Left ventricle myocardium inferior (tissue), 1 donor: ENCODE measurements around the gene KCNQ2. TPM values are rescaled to one million over a fixed set of nuclear protein-coding genes. Genes with fewer than 3 reads are reported as not detected.

Experiments
- DNase-seq: peaks from one replicate; pipeline ENCODE4 v3.0.0-alpha.2; 2020
- H3K27ac ChIP-seq: fragments of 200-600 bp; replicated peaks from 2 replicates; pipeline ENCODE4 v1.8.0; 2021
- H3K27me3 ChIP-seq: fragments of 200-600 bp; 2 replicates; pipeline ENCODE4 v1.8.0; 2021; ENCODE audit warnings: low read depth
- H3K36me3 ChIP-seq: fragments of 200-600 bp; 2 replicates; pipeline ENCODE4 v1.8.0; 2021
- H3K4me1 ChIP-seq: fragments of 200-600 bp; 2 replicates; pipeline ENCODE4 v1.8.0; 2021
- H3K4me3 ChIP-seq: fragments of 200-600 bp; 2 replicates; pipeline ENCODE4 v1.8.0; 2021; ENCODE audit warnings: mild to moderate bottlenecking, moderate library complexity
- H3K9me3 ChIP-seq: fragments of 200-600 bp; replicated peaks from 2 replicates; pipeline ENCODE4 v1.8.0; 2021
- intact Hi-C: fragments of 100-400 bp; cut with micrococcal nuclease; formaldehyde crosslinking; loops from one replicate; pipeline ENCODE4 v1.11.0; 2022
- long read RNA-seq: library from polyadenylated mRNA; unstranded; transcript quantifications from one replicate; pipeline ENCODE4 v2.0.0, GENCODE V29; 2021
- total RNA-seq: library from RNA; stranded (reverse); fragmentation: NEBNext Ultra II Directional; extraction: Animal tissue kit (Norgen Biotek cat#: 25700); gene quantifications from one replicate; pipeline ENCODE4 v1.2.1, GENCODE V29; 2021
- TF ChIP-seq, protein P1 (sequence below): fragments of 200-600 bp; IDR thresholded peaks from 2 replicates; pipeline ENCODE4 v1.8.0; 2021; ENCODE audit warnings: antibody characterized with exemption, mild to moderate bottlenecking, borderline replicate concordance
- donor health status: DM: no; HTN: yes; CAD: no; lungs with severe emphysema.

Gene KCNQ2
- total RNA-seq, result 2.3 TPM
- long read RNA-seq, result 0 reads

- Histone ChIP-seq H3K4me1 (peaks cover 12% of the 10 kb centered on the region), H3K4me3 (peak within 1 kb of the TSS; percentile 35), H3K27ac (no peak within 1 kb of the TSS), H3K36me3 (no peaks in the 10 kb centered on the region), H3K9me3 (no peaks in the 10 kb centered on the region), H3K27me3 (peaks cover 96% of the 10 kb centered on the region)
- intact Hi-C loops, result no loop called here
- TF ChIP-seq, protein P1, sequence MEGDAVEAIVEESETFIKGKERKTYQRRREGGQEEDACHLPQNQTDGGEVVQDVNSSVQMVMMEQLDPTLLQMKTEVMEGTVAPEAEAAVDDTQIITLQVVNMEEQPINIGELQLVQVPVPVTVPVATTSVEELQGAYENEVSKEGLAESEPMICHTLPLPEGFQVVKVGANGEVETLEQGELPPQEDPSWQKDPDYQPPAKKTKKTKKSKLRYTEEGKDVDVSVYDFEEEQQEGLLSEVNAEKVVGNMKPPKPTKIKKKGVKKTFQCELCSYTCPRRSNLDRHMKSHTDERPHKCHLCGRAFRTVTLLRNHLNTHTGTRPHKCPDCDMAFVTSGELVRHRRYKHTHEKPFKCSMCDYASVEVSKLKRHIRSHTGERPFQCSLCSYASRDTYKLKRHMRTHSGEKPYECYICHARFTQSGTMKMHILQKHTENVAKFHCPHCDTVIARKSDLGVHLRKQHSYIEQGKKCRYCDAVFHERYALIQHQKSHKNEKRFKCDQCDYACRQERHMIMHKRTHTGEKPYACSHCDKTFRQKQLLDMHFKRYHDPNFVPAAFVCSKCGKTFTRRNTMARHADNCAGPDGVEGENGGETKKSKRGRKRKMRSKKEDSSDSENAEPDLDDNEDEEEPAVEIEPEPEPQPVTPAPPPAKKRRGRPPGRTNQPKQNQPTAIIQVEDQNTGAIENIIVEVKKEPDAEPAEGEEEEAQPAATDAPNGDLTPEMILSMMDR, result no peak
- DNase-seq, result no peak
Measured at GRCh38 chr20:63471981-63472831, at the start of gene KCNQ2. KCNQ2 (minus strand) TSS chr20:63472655; CDS start chr20:63472463, 192 bp downstream.

DNA sequence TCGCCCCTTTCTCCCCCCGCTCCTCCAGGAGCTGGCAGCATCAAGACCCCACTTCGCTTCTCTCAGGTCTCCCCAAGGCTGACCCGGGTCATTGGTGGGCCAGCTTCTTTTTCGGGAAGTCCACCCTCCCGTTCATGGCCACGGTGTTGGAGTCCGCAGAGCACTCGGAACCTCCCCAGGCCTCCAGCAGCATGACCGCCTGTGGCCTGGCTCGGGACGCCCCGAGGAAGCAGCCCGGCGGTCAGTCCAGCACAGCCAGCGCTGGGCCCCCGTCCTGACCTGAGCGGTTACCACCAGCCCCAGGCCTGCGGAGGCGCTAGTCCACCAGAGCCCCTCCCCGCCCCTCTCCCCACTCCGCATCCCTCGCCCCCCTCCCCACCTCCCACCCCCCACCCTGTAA, 49.1 kb upstream of the KCNQ2 start:
- H3K4me1 ChIP-seq, result peaks cover 46% of the 10 kb centered on the region
- peak overlapping the region; percentile 97 for H3K27ac ChIP-seq
- peak overlapping the region; percentile 91 for H3K4me3 ChIP-seq
- intact Hi-C loops, result no loop called here
- peaks cover 15% of the 10 kb centered on the region for H3K36me3 ChIP-seq
- TF ChIP-seq, protein P1, result no peak
- H3K27me3 ChIP-seq, result no peaks in the 10 kb centered on the region
- no peak for DNase-seq
- H3K9me3 ChIP-seq, result no peaks in the 10 kb centered on the region

DNA sequence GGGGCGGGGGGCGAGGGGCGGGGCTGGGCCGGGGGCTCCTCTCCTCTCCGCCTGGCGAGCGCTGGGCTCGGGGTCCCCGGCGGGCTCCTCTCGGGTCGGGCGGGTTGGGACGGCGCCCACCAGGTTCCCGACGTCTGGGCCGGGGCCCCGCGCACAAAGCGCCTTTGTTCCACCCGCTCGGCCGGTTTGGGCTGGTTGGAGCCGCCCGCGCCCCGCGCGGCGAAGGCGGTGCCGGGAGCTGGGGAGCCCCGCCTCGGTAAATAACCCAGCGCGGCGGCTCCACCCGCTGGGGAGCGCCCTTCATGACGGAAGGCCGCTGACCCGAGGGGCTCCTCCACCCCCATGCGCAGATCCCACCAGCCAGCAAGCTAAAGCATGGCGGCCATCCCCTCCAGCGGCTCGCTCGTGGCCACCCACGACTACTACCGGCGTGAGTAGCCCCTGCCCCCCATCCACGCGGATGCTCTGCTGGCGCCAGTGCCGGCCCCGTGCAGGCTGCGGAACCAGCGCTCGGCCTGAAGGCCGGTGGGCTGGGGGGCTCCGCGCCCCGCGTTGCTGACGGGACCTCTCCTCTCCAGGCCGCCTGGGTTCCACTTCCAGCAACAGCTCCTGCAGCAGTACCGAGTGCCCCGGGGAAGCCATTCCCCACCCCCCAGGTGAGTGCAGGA, 48.6 kb upstream of the KCNQ2 start:
- Histone ChIP-seq H3K4me1 (peaks cover 46% of the 10 kb centered on the region), H3K36me3 (peaks cover 15% of the 10 kb centered on the region), H3K9me3 (no peaks in the 10 kb centered on the region), H3K27me3 (no peaks in the 10 kb centered on the region), H3K4me3 (peak overlapping the region; percentile 91), H3K27ac (peak overlapping the region; percentile 97)
- intact Hi-C loops, result no loop called here
- TF ChIP-seq, protein P1, result peak; percentile 36
- peak; percentile 67 for DNase-seq

GRCh38 chr20:63520504-63520933, 48.1 kb upstream of the KCNQ2 start, which contains the start of gene PPDPF:
PPDPF (plus strand) TSS chr20:63520765; CDS start chr20:63521309, 544 bp downstream.
- Histone ChIP-seq H3K27ac (peak within 1 kb of the TSS; percentile 97), H3K4me3 (peak within 1 kb of the TSS; percentile 91), H3K9me3 (no peaks in the 10 kb centered on the region), H3K36me3 (peaks cover 15% of the 10 kb centered on the region), H3K27me3 (no peaks in the 10 kb centered on the region), H3K4me1 (peaks cover 46% of the 10 kb centered on the region)
- TF ChIP-seq, protein P1, result no peak
- intact Hi-C loops, result no loop called here
- DNase-seq, result peak; percentile 88

GRCh38 chr20:63519668-63520503, 47.4 kb upstream of the KCNQ2 start:
- H3K4me3 ChIP-seq, result peak overlapping the region; percentile 91
- no peaks in the 10 kb centered on the region for H3K9me3 ChIP-seq
- H3K27ac ChIP-seq, result peak overlapping the region; percentile 97
- peaks cover 15% of the 10 kb centered on the region for H3K36me3 ChIP-seq
- peak; percentile 70 for DNase-seq
- TF ChIP-seq, protein P1, result peak; percentile 57
- intact Hi-C loops, result no loop called here
- no peaks in the 10 kb centered on the region for H3K27me3 ChIP-seq
- peaks cover 46% of the 10 kb centered on the region for H3K4me1 ChIP-seq
